Measurements from ENCODE around the gene MT3. TPM values are rescaled to one million over a fixed set of nuclear protein-coding genes. Genes with fewer than 3 reads are reported as not detected.

Gene MT3
- total and polyA plus RNA-seq, 9 of the 15 experiments (the other 6 are each of a cell fraction or from before 2014, with no cell fraction given) = not detected

DNA sequence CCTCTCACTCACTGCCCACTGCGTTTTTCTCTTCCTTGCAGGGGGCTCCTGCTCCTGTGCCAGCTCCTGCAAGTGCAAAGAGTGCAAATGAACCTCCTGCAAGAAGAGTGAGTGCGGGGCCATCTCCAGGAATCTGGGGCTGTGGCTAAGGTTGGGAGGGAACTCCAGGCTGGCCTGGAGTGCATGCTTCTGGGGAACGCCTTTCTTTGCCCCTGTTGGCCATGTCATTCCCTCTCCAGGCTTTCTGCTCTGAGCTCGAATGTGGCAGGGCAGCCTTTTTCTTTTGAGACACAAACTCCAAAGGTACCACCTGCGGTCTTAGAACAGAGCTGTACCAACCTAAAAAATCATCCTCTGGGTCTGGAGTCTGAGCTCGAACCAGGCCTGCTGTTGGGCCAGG, 28.8 kb downstream of the MT3 start:
- H3K9me1 ChIP-seq (ENCODE audit: control insufficient read depth, insufficient read depth, low read length) = no peaks in the 10 kb centered on the region
- DNase-seq (ENCODE audit: extremely low read depth in 1 of 4, low spot score in 3 of 4) = no peak
- H3K9ac ChIP-seq (ENCODE audit: insufficient read depth in 1 of 2, low read depth in 2 of 2, low read length in 2 of 2) = no peak overlapping the region
- no peak for FAIRE-seq
- 0% methylated on average over 5 of the region's 6 CpGs for WGBS (ENCODE audit: insufficient coverage, low coverage, missing lambda C conversion rate)
- H3K27me3 ChIP-seq (ENCODE audit: control insufficient read depth in 2 of 2, insufficient read depth in 2 of 2, low read length in 2 of 2) = peaks cover 17 to 39% of the 10 kb centered on the region in 2 experiments
- CTCF ChIA-PET (ENCODE audit: low intra/inter-chr PET ratio) = no interaction called here
- no peak for ATAC-seq
- in situ Hi-C loops (cut with MboI) (no loop called here), intact Hi-C loops (cut with micrococcal nuclease) (no loop called here)
- H3K4me1 ChIP-seq (replicated peaks in 1 of 2; ENCODE audit: control insufficient read depth in 2 of 2, insufficient read depth in 2 of 2, low read length in 2 of 2) = peaks cover 0 to 6% of the 10 kb centered on the region in 2 experiments; a peak in 1 of 5 replicates
- no TSS peak for BruUV-seq (replicated peaks)
- no peak overlapping the region for H2AFZ ChIP-seq (ENCODE audit: low read depth, low read length)
- no peak overlapping the region for H3K4me3 ChIP-seq
- POLR2A ChIA-PET = interaction anchor here (1.2 kb wide), 1 partner anchor 10 kb away, joined by 5 read pairs; the partner anchor contains the start of gene MT2A
- H3K79me2 ChIP-seq (ENCODE audit: control insufficient read depth, insufficient read depth, low read length) = no peaks in the 10 kb centered on the region
- no peak overlapping the region for H3K4me2 ChIP-seq (ENCODE audit: insufficient read depth, low read length)
- H3K36me3 ChIP-seq (ENCODE audit: control insufficient read depth, insufficient read depth, low read length) = no peaks in the 10 kb centered on the region
- H4K20me1 ChIP-seq (replicated peaks; ENCODE audit: control insufficient read depth, insufficient read depth, low read length) = no peaks in the 10 kb centered on the region
- no peak for TF ChIP-seq MTA3 (IDR thresholded peaks at IDR 0.05; ENCODE audit: borderline replicate concordance)
- no peak for TF ChIP-seq LEF1 (IDR thresholded peaks at IDR 0.05)
- TF ChIP-seq PATZ1 (CRISPR knock-in tag; IDR thresholded peaks at IDR 0.05; ENCODE audit: borderline replicate concordance) = no peak
- no peak for TF ChIP-seq CBX8 (IDR thresholded peaks at IDR 0.05; ENCODE audit: borderline replicate concordance, extremely low read depth, low read depth, low read length, poor library complexity, severe bottlenecking)
- TF ChIP-seq NFE2 (IDR thresholded peaks at IDR 0.05; ENCODE audit: low read depth) = no peak
- no peak overlapping the region for H3K27ac ChIP-seq (ENCODE audit: extremely low read depth, low read depth, low read length)
- no peaks in the 10 kb centered on the region for H3K9me3 ChIP-seq (replicated peaks; ENCODE audit: control insufficient read depth, insufficient read depth, low read depth, low read length)
